NCI-H2171 treated with DMSO at 0.1 percent for 48 hours (cell line): ENCODE data around the gene AK6.
"Not testable (repeated sequence)": the region's sequence is repeated elsewhere in the genome, so short reads cannot be mapped to it uniquely, and the experiment has no call there.

ENCODE experiments used
- DNase-seq: peaks from one replicate; lab custom pipeline; 2025; lab: John Stamatoyannopoulos, UW

The AK6 gene

DNA sequence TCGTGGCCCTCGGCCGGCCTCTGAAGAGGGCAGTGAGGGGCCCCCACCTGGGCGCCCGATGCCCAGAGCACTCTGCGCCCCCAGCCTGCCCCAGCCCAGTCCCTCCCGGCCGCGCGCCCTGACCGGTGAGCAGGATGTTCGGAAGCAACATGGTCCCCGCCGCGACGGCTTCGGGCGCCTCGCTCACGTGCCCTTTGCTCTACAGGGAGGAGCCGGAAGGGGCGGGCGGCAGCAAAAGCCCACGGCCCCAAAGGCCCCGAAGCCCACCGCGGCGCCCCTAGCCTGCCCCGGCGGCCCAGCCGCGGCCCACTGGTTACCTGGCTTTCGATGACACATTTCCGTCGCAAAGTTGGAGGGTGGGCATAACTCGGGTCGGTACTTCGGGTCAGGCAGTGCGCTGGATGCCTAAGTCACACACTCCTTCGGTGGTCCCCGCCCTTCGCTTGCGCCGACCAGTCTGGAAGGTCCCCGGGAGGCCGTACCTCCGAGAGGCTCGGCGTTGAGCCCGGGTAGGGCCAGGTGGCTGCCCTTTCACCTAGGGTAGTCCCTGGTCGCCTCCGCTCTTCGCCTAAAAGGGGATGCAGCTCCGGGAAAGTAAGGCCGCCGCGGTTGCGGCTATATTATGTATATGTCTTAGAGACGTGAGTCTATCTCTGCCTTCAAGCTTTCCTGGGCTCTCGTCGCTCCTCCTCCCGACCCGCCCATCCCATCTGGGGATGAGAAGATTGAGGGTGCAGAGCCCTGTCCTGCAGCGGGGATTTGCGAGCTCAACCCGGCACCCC, at the start of gene AK6, which contains the start of the genes RAD17 and TAF9:
Gene AK6, minus strand, starts transcription at position 181 of the 782 bp plus-strand sequence. Its CDS starts 30 bp downstream, at position 151.
Gene RAD17, plus strand, starts transcription at position 479 of the 782 bp plus-strand sequence. CDS start 2,391 bp downstream, outside the sequence.
Gene TAF9, minus strand, starts transcription at position 181 of the 782 bp plus-strand sequence. CDS start 3,783 bp downstream, outside the sequence.
- DNase-seq: peak; percentile 80

DNA sequence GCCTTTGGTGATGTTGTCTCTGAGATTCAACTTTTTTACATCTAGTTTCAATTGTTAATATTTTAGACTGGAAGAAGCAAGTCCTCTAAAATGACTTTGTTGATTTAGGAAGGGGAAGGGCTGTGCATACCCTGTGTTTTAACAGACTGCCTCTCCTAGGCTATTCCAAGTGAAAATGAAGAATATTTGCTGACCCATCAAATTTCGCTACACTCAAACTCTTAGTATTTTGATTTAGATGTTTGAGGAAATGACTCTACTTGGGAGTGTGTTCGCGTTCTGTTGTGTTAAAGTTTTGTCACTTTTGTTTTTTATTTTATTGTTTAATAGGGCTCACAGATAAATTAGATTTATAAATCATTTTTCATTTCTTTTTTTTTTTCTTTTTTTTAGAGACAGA, 49.2 kb upstream of the AK6 start:
- DNase-seq: no peak

GRCh38 chr5:69416699-69417098, 47.4 kb upstream of the AK6 start:
- peak; percentile 8 for DNase-seq

- peak; percentile 5 for DNase-seq
These were observed 46.9 kb upstream of the AK6 start for GRCh38 chr5:69416180-69416579.

GRCh38 chr5:69415584-69415958, 46.3 kb upstream of the AK6 start:
- no peak for DNase-seq

DNA sequence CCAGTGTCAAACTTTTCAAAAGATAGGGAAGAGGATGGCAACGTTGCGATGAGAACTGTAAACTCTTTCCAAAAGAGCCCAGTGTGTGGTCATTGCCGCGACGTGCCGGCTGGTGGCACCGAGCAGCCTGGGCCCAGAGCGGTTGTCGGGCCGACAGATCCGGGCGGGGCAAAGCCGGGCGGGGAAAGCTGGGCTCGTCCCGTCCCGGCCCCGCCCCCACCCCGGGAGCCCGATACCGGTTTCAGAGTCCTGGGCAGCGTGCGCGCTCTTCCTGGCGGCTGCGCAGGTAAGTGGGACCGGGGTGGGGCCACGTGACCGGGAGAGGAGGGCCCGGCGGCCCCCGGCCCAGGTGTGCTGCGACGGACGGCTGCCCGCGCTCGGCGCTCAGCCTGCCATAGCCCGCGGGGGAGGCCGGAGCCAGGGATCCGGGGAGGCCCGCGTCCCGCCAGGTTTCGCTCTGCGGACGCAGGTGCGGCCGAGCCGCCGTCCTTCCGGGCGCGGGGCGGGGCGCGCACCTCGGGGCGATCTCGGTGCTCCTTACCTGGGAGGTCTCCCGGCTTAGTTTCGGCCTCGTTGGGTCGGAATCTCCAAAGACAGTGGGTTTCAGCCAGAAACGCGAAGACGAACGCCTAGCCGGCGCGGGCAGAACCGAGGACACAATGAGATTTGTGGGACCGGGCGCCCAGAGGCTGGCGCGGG, 45.7 kb upstream of the AK6 start, which contains the start of gene MARVELD2:
Gene MARVELD2, plus strand, starts transcription at position 232 of the 699 bp plus-strand sequence. CDS start 4,270 bp downstream, outside the sequence.
- peak; percentile 48 for DNase-seq

DNA sequence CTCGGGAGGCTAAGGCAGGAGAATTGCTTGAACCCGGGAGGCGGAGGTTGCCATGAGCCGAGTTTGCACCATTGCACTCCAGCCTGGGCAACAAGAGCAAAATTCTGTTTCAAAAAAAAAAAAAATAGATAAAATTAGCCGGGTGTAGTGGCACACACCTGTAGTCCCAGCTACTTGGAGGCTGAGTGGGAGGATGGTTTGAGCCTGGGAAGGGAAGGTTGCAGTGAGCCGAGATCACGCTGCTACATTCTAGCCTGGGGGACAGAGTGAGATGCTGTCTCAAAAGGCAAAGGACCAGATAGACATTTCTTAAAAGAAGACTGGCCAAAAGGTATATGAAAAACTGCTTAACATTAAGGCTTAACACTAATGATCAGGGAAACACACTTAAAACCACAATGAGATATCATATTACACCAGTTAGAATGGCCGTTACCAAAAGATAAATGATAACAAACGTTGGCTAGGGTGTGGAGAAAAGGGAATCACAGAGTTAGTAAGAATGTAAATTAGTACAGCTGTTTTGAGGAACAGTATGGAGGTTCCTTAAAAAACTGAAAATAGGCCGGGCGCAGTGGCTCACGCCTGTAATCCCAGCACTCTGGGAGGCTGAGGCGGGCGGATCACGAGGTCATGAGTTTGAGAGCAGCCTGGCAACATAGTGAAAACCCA, 35.5 kb upstream of the AK6 start:
- no peak for DNase-seq

DNA sequence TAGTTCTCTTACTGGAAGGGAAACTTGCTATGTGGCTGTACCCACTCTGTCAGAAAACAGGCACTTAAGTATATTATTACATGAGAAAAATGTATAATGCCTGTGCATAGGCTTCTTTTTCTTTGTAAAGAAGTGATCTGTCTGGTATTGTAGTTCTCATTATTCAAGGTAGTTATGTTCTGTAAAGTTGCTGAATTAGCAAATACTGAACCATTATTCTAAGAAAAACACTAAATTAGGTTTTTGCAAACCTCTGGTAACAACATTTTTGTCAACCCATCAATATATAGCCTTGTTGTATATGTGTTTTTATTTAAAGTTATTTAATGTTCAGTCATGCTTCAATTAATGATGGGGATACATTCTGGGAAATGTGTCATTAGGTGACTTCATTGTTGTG, 9.1 kb upstream of the AK6 start:
- DNase-seq: no peak

DNA sequence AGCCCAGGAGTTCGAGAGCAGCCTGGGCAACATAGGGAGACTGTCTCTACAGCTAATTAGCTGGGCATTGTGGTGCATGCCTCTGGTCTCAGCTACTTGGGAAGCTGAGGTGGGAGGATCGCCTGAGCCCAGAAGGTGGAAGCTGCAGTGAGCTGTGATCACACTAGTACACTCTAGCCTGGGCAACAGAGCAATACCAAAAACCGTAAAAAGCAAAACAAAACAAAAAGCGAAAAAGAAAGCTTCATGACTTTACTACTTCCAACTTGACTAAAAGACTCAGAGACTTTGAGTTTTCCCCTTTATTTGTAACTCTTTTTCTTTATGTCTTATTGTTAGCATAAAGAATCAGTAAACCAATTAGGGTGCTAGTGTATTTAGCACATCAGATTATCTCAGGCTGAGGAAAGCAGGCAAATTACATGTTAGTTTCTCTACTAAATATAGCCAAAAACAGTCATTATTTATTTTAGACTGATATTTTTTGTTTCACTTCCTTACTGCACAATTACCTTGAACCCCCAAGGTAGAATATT, 5.7 kb upstream of the AK6 start:
- no peak for DNase-seq

- no peak for DNase-seq
These were observed 3.1 kb upstream of the AK6 start for GRCh38 chr5:69372394-69372793.

- DNase-seq: not testable (repeated sequence)
These were observed 1.0 kb upstream of the AK6 start for GRCh38 chr5:69370335-69370734.

GRCh38 chr5:69368458-69369339, 621 bp downstream of the AK6 start:
- peak; percentile 18 for DNase-seq

DNA sequence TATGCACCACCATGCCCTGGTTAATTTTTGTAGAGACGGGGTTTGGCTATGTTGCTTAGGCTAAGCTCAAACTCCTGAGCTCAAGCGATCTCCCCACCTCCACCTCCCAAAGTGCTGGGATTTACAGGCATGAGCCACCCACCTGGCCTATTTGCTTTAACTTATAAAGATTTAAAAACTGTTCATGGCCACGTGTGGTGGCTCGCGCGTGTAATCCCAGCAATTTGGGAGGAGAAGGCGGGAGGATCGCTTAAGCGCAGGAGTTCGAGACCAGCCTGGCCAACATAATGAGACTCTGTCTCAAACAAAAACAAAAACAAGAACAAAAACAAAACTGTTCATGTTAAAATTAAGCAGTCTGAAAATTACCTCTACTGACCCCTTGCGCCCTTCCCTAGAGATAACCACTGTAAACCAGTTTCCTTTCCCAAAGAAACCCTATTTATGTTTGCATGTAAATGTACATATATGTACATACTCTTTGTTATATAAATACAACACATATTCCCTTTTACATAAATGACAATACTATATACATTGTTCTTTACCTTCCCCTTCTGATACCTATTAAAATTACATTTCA, 1.5 kb downstream of the AK6 start:
- DNase-seq: no peak

DNA sequence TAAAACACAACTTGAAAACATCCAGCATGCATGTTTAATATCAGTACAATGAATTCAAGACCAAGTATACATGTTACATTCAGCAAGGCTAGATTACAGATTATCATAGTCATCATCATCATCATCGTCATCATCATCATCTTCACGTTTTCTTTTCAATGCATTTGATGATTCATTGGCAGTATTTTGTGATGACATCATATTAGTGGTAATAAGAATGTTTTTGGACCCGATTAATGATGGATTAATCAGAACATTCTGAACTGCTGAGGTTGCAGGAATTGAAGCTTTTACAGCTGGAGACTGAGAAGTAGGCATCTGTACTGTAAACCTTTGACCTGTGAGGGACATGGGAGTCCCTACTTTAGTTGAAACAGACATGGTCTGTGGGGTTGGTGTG, 4.5 kb downstream of the AK6 start:
- DNase-seq: no peak

GRCh38 chr5:69364414-69364813, 4.9 kb downstream of the AK6 start:
- DNase-seq: no peak

DNA sequence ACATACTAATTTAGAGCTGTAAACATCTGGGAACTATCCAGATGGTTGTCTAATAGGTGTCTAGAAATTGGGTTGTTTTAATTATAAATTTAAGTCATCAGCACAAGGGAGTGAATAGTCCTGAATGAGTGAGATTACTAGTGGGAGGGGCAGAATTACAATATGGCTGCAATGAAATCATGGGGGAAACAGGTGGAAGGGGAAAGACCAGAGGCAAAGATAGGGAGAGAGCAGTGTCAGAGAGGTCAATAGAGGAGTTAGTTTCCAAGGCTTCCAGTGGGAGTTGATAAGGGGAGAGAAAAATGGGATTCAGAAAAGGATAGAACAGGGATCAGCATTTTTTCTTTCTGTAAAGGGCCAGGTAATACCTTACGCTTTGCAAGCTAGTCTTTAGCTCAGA, 8.9 kb downstream of the AK6 start:
- no peak for DNase-seq

GRCh38 chr5:69359699-69360098, 9.6 kb downstream of the AK6 start:
- no peak for DNase-seq

- DNase-seq: no peak
These were observed 18.7 kb downstream of the AK6 start for GRCh38 chr5:69350664-69351063.

- DNase-seq: no peak
These were observed 26.2 kb downstream of the AK6 start for GRCh38 chr5:69343083-69343482.

- no peak for DNase-seq
These were observed 27.7 kb downstream of the AK6 start for GRCh38 chr5:69341520-69342161.
